Activated CD4-positive, alpha-beta T cell treated with anti-CD3 and anti-CD28 coated beads, Interleukin-2, amount 10 ng/mL, durations not matched to agents 24 days and 14 days (primary cell): ENCODE measurements around the gene TSHZ2. TPM values are rescaled to one million over a fixed set of nuclear protein-coding genes. Genes with fewer than 3 reads are reported as not detected.

Experiments used
- DNase-seq: peaks from one replicate; pipeline ENCODE4 v3.0.0; 2022
- H3K27ac Mint-ChIP-seq: one replicate; pipeline ENCODE4 v1.8.0; 2022; ENCODE audit warnings: mild to moderate bottlenecking, mixed read lengths
- H3K27me3 Mint-ChIP-seq: one replicate; pipeline ENCODE4 v1.8.0; 2022; ENCODE audit warnings: mixed read lengths
- H3K36me3 Mint-ChIP-seq: one replicate; pipeline ENCODE4 v1.8.0; 2022; ENCODE audit warnings: low read depth, mild to moderate bottlenecking, mixed read lengths
- H3K4me1 Mint-ChIP-seq: one replicate; pipeline ENCODE4 v1.8.0; 2021; ENCODE audit warnings: mixed read lengths
- H3K4me3 Mint-ChIP-seq: one replicate; pipeline ENCODE4 v1.8.0; 2022; ENCODE audit warnings: mild to moderate bottlenecking, moderate library complexity, mixed read lengths
- H3K9me3 Mint-ChIP-seq: one replicate; pipeline ENCODE4 v1.8.0; 2021; ENCODE audit warnings: mixed read lengths
- intact Hi-C: fragments of 100-400 bp; cut with micrococcal nuclease; formaldehyde crosslinking; loops from one replicate; pipeline ENCODE4 v1.15.1; 2023
- total RNA-seq: library from RNA; stranded (reverse); gene quantifications from 2 replicates; pipeline ENCODE4 v1.2.3, GENCODE V29; 2022

Gene TSHZ2
- total RNA-seq, 1 donor from 2014 or later, result 29.5 TPM

DNA sequence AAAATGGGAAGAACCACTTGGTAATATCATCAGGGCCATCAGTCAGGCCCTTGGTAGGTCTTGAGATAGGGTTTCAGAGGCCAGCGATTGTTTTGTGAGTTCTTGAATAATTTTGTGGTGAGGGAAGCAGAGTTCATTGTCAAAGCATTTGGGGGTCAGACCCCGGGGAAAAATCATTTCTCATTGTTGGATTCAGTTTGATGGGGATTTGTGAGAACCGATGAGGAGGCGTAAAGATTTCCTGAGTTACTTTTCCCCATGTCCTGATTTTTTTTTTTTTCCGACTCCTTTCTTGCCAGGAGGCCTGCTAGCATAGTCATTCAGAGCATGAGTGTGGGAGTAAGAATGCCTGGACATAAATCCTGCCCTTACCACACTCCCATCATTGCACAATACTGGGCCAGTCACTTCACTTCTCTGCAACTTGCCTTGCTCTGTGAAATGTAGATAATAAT is 60.3 kb downstream of the TSHZ2 start:
- Mint-ChIP-seq H3K27ac (no peak overlapping the region), H3K27me3 (no peaks in the 10 kb centered on the region), H3K36me3 (peaks cover 16% of the 10 kb centered on the region), H3K9me3 (peaks cover under 1% of the 10 kb centered on the region), H3K4me1 (peaks cover 48% of the 10 kb centered on the region), H3K4me3 (no peak overlapping the region)
- no peak for DNase-seq
- intact Hi-C loops, result no loop called here

DNA sequence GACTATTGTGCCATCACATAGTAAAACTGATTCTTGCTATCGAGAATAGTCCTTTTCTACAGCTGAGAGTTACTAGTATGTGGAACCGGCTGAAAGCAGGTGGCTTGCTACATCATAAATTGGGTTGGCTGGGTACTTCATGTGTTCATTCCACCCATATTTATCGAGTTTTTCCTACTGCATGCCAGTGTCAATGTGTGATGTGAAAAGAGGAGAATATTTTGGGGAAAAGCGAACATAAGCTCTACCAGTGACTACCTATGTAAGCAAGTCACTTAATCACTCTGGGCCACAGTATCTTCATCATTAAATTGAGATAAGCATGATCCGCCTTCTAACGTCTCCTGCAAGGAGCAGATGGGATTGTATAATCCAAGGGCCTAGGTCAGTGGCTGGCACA is 61.0 kb downstream of the TSHZ2 start:
- Mint-ChIP-seq H3K4me3 (no peak overlapping the region), H3K4me1 (peaks cover 43% of the 10 kb centered on the region), H3K9me3 (no peaks in the 10 kb centered on the region), H3K36me3 (peaks cover 16% of the 10 kb centered on the region), H3K27ac (no peak overlapping the region), H3K27me3 (no peaks in the 10 kb centered on the region)
- intact Hi-C loops, result no loop called here
- no peak for DNase-seq

DNA sequence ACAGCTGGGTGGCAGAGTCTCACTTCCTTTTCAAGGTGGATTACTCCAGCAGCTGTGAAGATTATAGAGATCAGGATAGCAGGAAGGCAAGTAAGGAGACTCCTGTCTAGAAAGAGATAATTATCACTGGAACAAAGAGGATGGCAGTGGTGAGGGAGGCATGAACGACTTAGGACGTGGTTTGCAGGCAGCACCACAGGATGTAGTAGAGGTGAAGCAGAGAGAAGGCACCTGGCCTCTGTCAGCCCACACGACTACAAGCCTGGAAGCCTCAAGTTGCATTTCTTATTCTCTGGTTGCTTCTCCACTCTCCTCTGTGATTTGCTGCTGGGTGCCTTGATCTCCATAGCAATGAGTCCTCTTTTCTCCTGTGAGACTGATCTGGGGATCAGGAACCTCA is 62.7 kb downstream of the TSHZ2 start:
- Mint-ChIP-seq H3K27me3 (no peaks in the 10 kb centered on the region), H3K4me3 (peak overlapping the region; percentile 13), H3K36me3 (peaks cover 16% of the 10 kb centered on the region), H3K4me1 (peaks cover 37% of the 10 kb centered on the region), H3K9me3 (no peaks in the 10 kb centered on the region), H3K27ac (peak overlapping the region; percentile 72)
- peak; percentile 77 for DNase-seq
- intact Hi-C loops, result no loop called here

DNA sequence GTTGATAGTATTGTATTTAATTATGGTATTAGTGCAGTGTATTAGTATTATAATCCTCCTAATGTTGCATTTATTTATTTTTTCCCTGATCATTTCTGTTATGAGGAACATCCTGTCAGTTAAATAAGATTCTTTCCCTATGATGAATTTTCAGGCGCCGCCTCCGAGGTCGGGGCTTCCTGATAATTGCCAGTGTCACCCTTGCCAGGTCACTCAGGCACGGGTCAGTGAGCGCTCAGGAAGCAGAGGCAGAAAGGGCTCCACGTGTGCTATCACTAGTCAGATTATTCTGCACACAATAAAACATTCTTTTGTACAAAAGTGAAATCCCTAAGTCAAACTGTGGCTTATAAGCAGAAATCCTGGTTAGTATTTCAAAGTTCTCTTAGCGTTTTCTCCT is 64.8 kb downstream of the TSHZ2 start:
- no peak overlapping the region for H3K4me3 Mint-ChIP-seq
- no peaks in the 10 kb centered on the region for H3K27me3 Mint-ChIP-seq
- no peak overlapping the region for H3K27ac Mint-ChIP-seq
- no peak for DNase-seq
- H3K4me1 Mint-ChIP-seq, result peaks cover 32% of the 10 kb centered on the region
- intact Hi-C loops, result no loop called here
- peaks cover 13% of the 10 kb centered on the region for H3K36me3 Mint-ChIP-seq
- H3K9me3 Mint-ChIP-seq, result no peaks in the 10 kb centered on the region

DNA sequence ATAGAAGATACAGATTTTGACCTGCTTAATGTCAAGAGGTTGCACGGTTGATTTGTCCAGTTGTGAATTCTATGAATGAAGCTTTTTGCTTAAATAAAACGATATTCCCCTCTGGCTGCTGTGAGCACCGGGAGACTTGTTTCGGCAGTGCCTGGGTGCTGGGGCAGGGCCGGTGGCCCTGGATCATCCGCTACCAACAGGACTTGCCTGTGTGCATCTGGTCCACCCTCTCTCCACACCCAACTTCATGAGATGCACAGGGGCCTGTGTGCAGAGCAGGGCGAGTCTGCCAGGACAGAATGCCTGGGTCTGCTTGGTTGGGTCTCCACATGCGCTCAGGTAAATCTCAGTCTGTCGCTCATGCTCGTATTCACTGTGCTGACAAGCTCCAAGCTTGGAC is 65.5 kb downstream of the TSHZ2 start:
- H3K27ac Mint-ChIP-seq, result no peak overlapping the region
- intact Hi-C loops, result no loop called here

DNA sequence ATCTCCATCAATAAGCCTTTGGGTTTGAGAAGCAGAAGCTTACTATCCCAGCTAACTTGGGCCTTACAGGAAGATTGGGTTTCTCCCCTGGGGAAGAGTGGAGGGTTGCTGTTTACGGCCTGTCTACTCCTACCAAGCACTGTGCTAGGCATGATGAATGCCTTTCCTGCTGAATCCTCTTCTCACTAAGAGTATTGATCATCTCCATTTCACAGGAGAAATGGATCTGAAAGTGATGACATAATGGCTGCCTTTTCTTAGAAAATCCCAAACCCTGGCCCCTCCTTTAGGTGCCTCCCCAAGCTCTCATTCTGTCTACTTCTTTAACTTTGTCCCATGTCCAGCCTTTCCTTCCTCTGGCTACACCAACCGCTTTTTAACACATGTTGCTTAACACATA is 66.1 kb downstream of the TSHZ2 start:
- no peak for DNase-seq
- H3K27ac Mint-ChIP-seq, result no peak overlapping the region
- H3K9me3 Mint-ChIP-seq, result no peaks in the 10 kb centered on the region
- no peak overlapping the region for H3K4me3 Mint-ChIP-seq
- no peaks in the 10 kb centered on the region for H3K27me3 Mint-ChIP-seq
- intact Hi-C loops, result no loop called here
- H3K36me3 Mint-ChIP-seq, result peaks cover 10% of the 10 kb centered on the region
- peaks cover 31% of the 10 kb centered on the region for H3K4me1 Mint-ChIP-seq

More for the DNA sequence above, 65.5 kb downstream of the TSHZ2 start:
- Mint-ChIP-seq H3K27me3 (no peaks in the 10 kb centered on the region), H3K4me3 (no peak overlapping the region), H3K9me3 (no peaks in the 10 kb centered on the region), H3K4me1 (peaks cover 32% of the 10 kb centered on the region), H3K36me3 (peaks cover 11% of the 10 kb centered on the region)
- no peak for DNase-seq

DNA sequence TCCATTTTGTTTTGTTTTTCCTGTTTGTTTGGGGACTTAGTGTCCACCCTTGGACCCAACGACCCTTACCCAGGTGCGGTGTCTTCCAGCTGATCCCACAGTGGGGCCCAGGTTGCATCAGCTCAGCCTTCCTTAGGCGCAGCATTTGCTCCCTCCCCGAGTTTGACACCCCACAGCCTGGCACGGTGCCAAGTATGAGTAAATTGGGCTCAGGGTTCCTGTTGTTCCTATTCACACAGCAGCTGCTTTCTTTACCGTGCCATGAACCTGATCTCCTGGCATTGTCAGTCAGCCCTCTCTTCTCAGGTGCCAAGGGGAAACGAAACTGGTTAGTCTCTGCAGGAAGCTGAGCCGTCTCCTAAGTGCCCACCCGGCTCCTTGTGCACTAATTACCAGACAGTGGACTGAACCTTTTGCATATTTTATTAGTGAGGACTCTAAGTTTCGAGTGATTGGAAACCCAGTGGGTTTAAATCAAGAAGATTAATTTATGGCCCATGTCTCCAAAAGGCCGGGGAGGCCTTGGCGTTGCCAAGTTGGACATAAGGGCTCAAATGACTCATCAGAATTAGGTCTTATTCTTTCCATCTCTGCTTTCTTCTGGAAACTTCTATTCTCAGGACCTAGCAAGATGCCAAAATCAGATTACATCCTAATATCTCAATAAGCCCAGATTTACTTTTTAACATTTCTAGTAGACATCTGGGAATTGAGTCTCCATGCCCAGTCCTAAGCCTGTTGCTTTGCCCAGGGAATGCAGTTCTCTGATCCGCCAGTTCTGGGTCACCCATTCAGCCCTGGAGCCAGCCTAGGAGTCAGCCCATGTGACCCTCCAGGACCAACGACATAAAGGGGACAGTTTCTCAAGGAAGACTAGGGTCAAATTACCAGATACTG is 68.8 kb downstream of the TSHZ2 start:
- intact Hi-C loops, result no loop called here
- Mint-ChIP-seq H3K27me3 (no peaks in the 10 kb centered on the region), H3K36me3 (peaks cover 17% of the 10 kb centered on the region), H3K9me3 (no peaks in the 10 kb centered on the region), H3K4me1 (peaks cover 18% of the 10 kb centered on the region), H3K27ac (no peak overlapping the region), H3K4me3 (no peak overlapping the region)
- no peak for DNase-seq

DNA sequence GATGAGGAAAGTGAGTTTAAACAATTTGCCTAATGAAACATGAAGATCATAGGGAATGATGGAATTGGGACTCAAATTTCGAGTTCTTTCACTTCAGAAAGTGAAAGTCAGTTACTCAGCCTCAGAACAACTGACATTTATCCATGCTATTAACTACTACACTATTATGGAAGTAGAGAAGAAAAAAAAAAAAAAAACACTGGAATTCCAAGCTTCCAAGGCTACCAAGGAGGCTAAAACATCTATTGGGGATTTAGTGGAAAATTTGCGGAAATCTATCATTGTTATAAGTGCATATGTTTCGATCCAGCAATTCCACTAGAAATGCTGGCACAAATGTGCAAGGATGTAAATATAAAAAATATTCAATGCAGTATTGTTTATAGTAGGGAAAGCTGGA is 70.4 kb downstream of the TSHZ2 start:
- H3K27me3 Mint-ChIP-seq, result no peaks in the 10 kb centered on the region
- peaks cover 27% of the 10 kb centered on the region for H3K36me3 Mint-ChIP-seq
- no peak overlapping the region for H3K27ac Mint-ChIP-seq
- DNase-seq, result no peak
- no peak overlapping the region for H3K4me3 Mint-ChIP-seq
- peaks cover 16% of the 10 kb centered on the region for H3K4me1 Mint-ChIP-seq
- intact Hi-C loops, result no loop called here
- H3K9me3 Mint-ChIP-seq, result peaks cover 3% of the 10 kb centered on the region

DNA sequence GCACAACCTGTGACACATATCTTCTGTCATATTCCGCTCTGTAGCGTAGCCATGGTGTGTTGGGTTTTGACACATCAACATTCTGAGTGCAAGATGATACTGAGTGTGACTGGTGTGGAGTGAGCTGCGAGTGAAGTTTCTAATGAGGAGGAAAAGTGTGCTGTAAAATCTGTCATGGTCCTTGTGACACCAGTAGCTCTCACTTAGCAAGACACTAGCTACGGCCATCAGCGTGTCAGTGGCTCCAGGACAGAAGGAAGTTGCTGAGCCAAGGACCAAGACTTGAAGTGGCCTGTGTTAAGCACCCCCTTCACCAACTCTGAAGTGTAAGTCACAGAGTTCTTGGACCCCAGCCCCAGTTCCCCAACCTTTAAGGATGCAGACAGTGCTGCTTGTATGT is 72.1 kb downstream of the TSHZ2 start:
- Mint-ChIP-seq H3K36me3 (peaks cover 32% of the 10 kb centered on the region), H3K4me3 (no peak overlapping the region), H3K9me3 (peaks cover 8% of the 10 kb centered on the region), H3K27me3 (no peaks in the 10 kb centered on the region), H3K4me1 (peaks cover 11% of the 10 kb centered on the region), H3K27ac (no peak overlapping the region)
- no peak for DNase-seq
- intact Hi-C loops, result no loop called here

DNA sequence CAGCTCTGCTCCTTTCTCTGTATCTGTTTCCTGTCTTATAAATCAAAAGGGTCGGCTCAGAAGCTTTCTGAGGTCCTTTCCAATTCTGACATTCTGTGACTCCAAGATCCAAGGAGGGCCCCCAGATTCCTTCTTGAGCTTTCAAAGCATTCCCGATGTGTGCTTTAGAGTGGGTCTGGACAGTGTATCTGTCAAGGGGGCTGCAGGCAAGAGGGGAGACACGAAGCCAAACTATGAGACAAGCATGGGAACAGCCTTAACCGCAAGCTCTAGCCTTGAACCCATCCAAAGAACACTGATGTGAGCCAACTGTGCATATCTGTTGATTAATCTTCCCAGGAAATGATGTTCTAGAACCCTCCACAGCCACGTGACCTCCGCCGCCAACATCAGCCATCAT is 73.8 kb downstream of the TSHZ2 start:
- DNase-seq, result no peak
- H3K9me3 Mint-ChIP-seq, result peaks cover 14% of the 10 kb centered on the region
- H3K4me3 Mint-ChIP-seq, result no peak overlapping the region
- H3K27ac Mint-ChIP-seq, result no peak overlapping the region
- intact Hi-C loops, result no loop called here
- peaks cover 12% of the 10 kb centered on the region for H3K4me1 Mint-ChIP-seq
- H3K36me3 Mint-ChIP-seq, result peaks cover 33% of the 10 kb centered on the region
- H3K27me3 Mint-ChIP-seq, result no peaks in the 10 kb centered on the region

DNA sequence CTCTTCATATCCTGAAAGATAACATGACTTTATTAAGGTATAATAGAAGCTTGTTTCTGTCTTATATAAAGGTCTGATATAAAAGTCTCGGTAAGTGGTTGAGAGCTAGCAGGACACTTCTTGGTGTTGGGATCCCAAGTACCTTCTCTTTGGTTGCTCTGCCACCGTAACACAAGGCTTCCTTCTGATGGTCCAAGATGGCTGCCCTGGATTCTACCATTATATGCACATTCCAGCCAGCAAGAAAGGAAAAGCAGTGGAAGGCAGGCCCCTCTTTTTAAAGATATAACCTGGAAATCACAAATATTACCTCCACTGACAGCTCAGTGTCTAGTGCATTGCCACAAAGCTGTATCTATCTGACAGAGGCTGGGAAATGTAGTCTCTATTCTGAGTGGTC is 75.0 kb downstream of the TSHZ2 start:
- Mint-ChIP-seq H3K4me1 (peaks cover 7% of the 10 kb centered on the region), H3K4me3 (no peak overlapping the region), H3K27me3 (no peaks in the 10 kb centered on the region), H3K36me3 (peaks cover 36% of the 10 kb centered on the region), H3K9me3 (peaks cover 14% of the 10 kb centered on the region), H3K27ac (no peak overlapping the region)
- intact Hi-C loops, result no loop called here
- DNase-seq, result no peak

DNA sequence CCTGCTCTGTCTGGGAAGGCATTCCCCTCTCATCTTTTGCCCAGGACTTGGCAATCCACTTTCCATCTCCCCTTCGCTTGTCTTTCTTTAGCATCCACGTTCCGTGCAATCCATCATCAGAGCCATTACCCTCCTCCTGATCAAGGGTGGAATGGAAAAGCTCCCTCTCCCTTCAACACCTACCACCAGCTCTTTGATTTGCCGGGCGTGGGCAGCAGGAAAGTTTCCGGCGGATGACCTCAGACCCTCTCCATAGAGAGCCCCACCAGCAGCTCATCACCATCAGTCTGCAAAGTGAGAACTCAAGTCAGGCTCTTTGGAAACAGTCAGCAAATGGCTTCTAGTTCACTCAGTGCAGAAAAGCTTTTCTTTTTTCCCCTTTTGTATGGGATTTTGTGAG is 76.2 kb downstream of the TSHZ2 start:
- H3K4me3 Mint-ChIP-seq, result no peak overlapping the region

DNA sequence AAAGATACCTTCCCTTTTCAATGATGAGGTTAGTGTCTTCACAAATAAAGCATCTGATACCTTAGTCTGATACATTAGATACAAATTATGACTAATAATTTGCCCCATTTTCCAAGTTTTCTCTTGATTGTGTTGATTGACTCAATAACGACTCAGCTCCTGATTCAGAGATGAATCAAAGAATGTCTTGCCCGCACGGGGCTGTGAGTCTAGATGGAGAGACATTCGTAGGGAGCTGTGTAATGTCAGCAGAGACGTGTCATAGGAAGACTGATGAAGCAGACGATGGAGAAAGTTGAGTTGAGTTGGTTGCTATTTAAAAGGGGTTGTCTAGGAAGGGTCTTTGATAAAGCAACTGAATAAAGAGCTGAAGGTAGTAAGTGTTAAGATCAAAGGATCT is 78.2 kb downstream of the TSHZ2 start:
- no peak for DNase-seq
- H3K27me3 Mint-ChIP-seq, result no peaks in the 10 kb centered on the region
- intact Hi-C loops, result no loop called here
- H3K4me1 Mint-ChIP-seq, result peaks cover 12% of the 10 kb centered on the region
- H3K36me3 Mint-ChIP-seq, result peaks cover 33% of the 10 kb centered on the region
- peaks cover 14% of the 10 kb centered on the region for H3K9me3 Mint-ChIP-seq
- peak overlapping the region; percentile 38 for H3K27ac Mint-ChIP-seq
- H3K4me3 Mint-ChIP-seq, result no peak overlapping the region

More for the DNA sequence above, 76.2 kb downstream of the TSHZ2 start:
- intact Hi-C loops, result no loop called here
- peaks cover 37% of the 10 kb centered on the region for H3K36me3 Mint-ChIP-seq
- H3K4me1 Mint-ChIP-seq, result peaks cover 7% of the 10 kb centered on the region
- H3K27ac Mint-ChIP-seq, result no peak overlapping the region
- H3K27me3 Mint-ChIP-seq, result no peaks in the 10 kb centered on the region
- H3K9me3 Mint-ChIP-seq, result peaks cover 14% of the 10 kb centered on the region
- DNase-seq, result no peak

DNA sequence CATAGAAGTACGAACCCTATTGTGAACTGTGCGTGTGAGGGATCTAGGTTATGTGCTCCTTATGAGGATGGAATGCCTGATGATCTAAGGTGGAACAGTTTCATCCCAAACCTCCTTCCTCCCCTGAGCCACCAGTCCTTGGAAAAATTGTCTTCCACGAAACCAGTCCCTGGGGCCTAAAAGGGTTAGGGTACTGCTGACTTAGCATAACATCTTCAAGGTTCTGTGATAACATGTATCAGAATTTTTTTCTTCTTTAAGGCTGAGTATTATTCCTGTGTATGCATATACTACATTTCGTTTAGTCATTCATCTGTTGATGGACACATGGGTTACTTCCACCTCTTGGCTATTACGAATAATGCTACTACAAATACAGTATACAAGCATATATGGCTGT is 80.2 kb downstream of the TSHZ2 start:
- no peak for DNase-seq
- Mint-ChIP-seq H3K27ac (no peak overlapping the region), H3K4me1 (peaks cover 17% of the 10 kb centered on the region), H3K27me3 (no peaks in the 10 kb centered on the region), H3K9me3 (peaks cover 22% of the 10 kb centered on the region), H3K36me3 (peaks cover 31% of the 10 kb centered on the region), H3K4me3 (no peak overlapping the region)
- intact Hi-C loops, result no loop called here

DNA sequence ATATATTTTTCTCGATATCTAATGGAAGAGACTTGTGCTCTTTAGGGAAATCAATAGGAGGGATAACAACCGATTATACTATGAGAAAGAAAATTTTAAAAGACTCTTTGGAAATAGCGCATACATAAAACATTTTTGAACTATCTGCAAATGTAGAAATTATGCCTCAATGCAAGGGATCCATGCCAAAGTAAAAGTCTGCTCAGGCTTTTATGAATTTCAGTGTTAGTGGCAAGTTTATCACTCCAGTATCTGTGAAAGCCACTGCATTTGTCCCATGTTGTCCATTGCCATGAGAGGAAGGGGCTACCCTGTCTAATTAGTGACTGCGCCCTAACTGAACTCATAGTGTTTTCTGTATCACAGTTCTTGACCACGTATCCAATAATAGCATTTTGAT is 81.4 kb downstream of the TSHZ2 start:
- DNase-seq, result no peak
- H3K36me3 Mint-ChIP-seq, result peaks cover 25% of the 10 kb centered on the region
- H3K27me3 Mint-ChIP-seq, result no peaks in the 10 kb centered on the region
- H3K9me3 Mint-ChIP-seq, result peaks cover 22% of the 10 kb centered on the region
- H3K4me3 Mint-ChIP-seq, result no peak overlapping the region
- intact Hi-C loops, result no loop called here
- H3K4me1 Mint-ChIP-seq, result peaks cover 15% of the 10 kb centered on the region
- no peak overlapping the region for H3K27ac Mint-ChIP-seq
